ENCODE measurements around the gene NFIC. TPM values are rescaled to one million over a fixed set of nuclear protein-coding genes. Genes with fewer than 3 reads are reported as not detected.

Gene NFIC
- total RNA-seq, 1 experiment from 2014 or later = 75.6 TPM

GRCh38 chr19:3515891-3516422 lies 149.6 kb downstream of the NFIC start:
- TF ChIP-seq, protein P1, sequence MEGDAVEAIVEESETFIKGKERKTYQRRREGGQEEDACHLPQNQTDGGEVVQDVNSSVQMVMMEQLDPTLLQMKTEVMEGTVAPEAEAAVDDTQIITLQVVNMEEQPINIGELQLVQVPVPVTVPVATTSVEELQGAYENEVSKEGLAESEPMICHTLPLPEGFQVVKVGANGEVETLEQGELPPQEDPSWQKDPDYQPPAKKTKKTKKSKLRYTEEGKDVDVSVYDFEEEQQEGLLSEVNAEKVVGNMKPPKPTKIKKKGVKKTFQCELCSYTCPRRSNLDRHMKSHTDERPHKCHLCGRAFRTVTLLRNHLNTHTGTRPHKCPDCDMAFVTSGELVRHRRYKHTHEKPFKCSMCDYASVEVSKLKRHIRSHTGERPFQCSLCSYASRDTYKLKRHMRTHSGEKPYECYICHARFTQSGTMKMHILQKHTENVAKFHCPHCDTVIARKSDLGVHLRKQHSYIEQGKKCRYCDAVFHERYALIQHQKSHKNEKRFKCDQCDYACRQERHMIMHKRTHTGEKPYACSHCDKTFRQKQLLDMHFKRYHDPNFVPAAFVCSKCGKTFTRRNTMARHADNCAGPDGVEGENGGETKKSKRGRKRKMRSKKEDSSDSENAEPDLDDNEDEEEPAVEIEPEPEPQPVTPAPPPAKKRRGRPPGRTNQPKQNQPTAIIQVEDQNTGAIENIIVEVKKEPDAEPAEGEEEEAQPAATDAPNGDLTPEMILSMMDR (conservative IDR thresholded peaks at IDR 0.05) = no peak
- no peak for TF ChIP-seq EZH2 (IDR thresholded peaks at IDR 0.05; ENCODE audit: low read depth)
- Histone ChIP-seq H3K27me3 (ENCODE audit: insufficient read depth, low read depth) (no peaks in the 10 kb centered on the region), H3K9me3 (ENCODE audit: insufficient read depth, low read depth) (no peaks in the 10 kb centered on the region), H3K4me1 (replicated peaks; ENCODE audit: insufficient read depth) (no peaks in the 10 kb centered on the region), H3F3A (ENCODE audit: insufficient read depth, low read depth) (no peaks in the 10 kb centered on the region), H4K20me1 (ENCODE audit: insufficient read depth) (peaks cover 15% of the 10 kb centered on the region; the same call in 1 of the 2 replicates), H3K79me2 (ENCODE audit: low read depth) (peaks cover 41% of the 10 kb centered on the region; the same call in 1 of the 2 replicates), H2AFZ (no peak overlapping the region), H3K4me3 (no peak overlapping the region), H3K9me2 (ENCODE audit: insufficient read depth) (no peaks in the 10 kb centered on the region), H3K4me2 (no peak overlapping the region), H3K36me3 (ENCODE audit: low read depth) (no peaks in the 10 kb centered on the region), H3K27ac (no peak overlapping the region)
- DNase-seq = no peak
- POLR2A ChIA-PET (ENCODE audit: unreplicated experiment) = no interaction called here
- intact Hi-C loops (cut with micrococcal nuclease; ENCODE audit: unreplicated experiment) = no loop called here
- BruUV-seq (replicated peaks) = no TSS peak
- CTCF ChIA-PET = no interaction called here

DNA sequence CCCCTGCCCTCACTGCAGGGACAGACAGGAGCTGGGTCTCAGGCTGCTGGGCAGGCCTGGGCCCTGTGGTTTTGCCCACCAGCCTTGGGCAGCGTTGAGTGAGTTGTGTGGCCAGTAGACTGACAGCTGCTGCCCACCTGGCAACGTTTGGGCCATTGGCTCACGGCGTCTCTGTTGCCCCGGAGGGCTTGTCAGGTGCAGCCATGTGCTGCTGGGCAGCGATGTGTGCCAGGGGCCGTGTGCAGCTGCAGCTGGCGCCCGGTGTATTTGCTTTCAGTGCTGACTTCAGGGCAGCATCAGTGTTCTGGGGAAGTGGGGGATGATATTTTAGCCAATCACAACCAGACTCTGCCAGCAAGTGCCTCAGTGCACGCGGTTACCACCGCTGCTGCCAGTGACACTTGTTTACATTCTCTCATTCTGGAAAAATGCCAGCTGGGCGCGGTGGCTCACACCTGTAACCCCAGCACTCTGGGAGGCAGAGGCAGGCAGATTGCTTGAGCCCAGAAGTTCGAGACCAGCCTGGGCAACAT lies 150.4 kb downstream of the NFIC start:
- no TSS peak for BruUV-seq (replicated peaks)
- no peak overlapping the region for H3K4me3 ChIP-seq
- H3K4me1 ChIP-seq (replicated peaks; ENCODE audit: insufficient read depth) = no peaks in the 10 kb centered on the region
- intact Hi-C loops (cut with micrococcal nuclease; ENCODE audit: unreplicated experiment) = no loop called here
- no peaks in the 10 kb centered on the region for H3K27me3 ChIP-seq (ENCODE audit: insufficient read depth, low read depth)
- H3K79me2 ChIP-seq (ENCODE audit: low read depth) = peaks cover 34% of the 10 kb centered on the region; the same call in 1 of the 2 replicates
- H3K9me3 ChIP-seq (ENCODE audit: insufficient read depth, low read depth) = no peaks in the 10 kb centered on the region
- POLR2A ChIA-PET (ENCODE audit: unreplicated experiment) = no interaction called here
- H4K20me1 ChIP-seq (ENCODE audit: insufficient read depth) = peaks cover 15% of the 10 kb centered on the region; the same call in 1 of the 2 replicates
- no peak overlapping the region for H3K27ac ChIP-seq
- no peak overlapping the region for H3K4me2 ChIP-seq
- no peak for TF ChIP-seq EZH2 (IDR thresholded peaks at IDR 0.05; ENCODE audit: low read depth)
- TF ChIP-seq, protein P1 (conservative IDR thresholded peaks at IDR 0.05) = no peak
- H3F3A ChIP-seq (ENCODE audit: insufficient read depth, low read depth) = no peaks in the 10 kb centered on the region
- H2AFZ ChIP-seq = no peak overlapping the region
- CTCF ChIA-PET = no interaction called here
- DNase-seq = peak in 1 of 2 experiments; percentile 47
- H3K36me3 ChIP-seq (ENCODE audit: low read depth) = no peaks in the 10 kb centered on the region
- no peaks in the 10 kb centered on the region for H3K9me2 ChIP-seq (ENCODE audit: insufficient read depth)

GRCh38 chr19:3517638-3518037 lies 151.3 kb downstream of the NFIC start:
- H3K4me3 ChIP-seq = no peak overlapping the region
- no TSS peak for BruUV-seq (replicated peaks)
- POLR2A ChIA-PET (ENCODE audit: unreplicated experiment) = no interaction called here
- H3K9me3 ChIP-seq (ENCODE audit: insufficient read depth, low read depth) = no peaks in the 10 kb centered on the region
- H4K20me1 ChIP-seq (ENCODE audit: insufficient read depth) = peaks cover 9% of the 10 kb centered on the region; the same call in 1 of the 2 replicates
- no peaks in the 10 kb centered on the region for H3K4me1 ChIP-seq (replicated peaks; ENCODE audit: insufficient read depth)
- H3K79me2 ChIP-seq (ENCODE audit: low read depth) = peaks cover 27% of the 10 kb centered on the region; the same call in 1 of the 2 replicates
- H3K4me2 ChIP-seq = no peak overlapping the region
- H3K27ac ChIP-seq = no peak overlapping the region
- H3K9me2 ChIP-seq (ENCODE audit: insufficient read depth) = no peaks in the 10 kb centered on the region
- no peaks in the 10 kb centered on the region for H3K27me3 ChIP-seq (ENCODE audit: insufficient read depth, low read depth)
- no peaks in the 10 kb centered on the region for H3K36me3 ChIP-seq (ENCODE audit: low read depth)
- TF ChIP-seq, protein P1 (conservative IDR thresholded peaks at IDR 0.05) = no peak
- no peak for TF ChIP-seq EZH2 (IDR thresholded peaks at IDR 0.05; ENCODE audit: low read depth)
- H3F3A ChIP-seq (ENCODE audit: insufficient read depth, low read depth) = no peaks in the 10 kb centered on the region
- intact Hi-C loops (cut with micrococcal nuclease; ENCODE audit: unreplicated experiment) = no loop called here
- no peak overlapping the region for H2AFZ ChIP-seq
- CTCF ChIA-PET = no interaction called here
- no peak for DNase-seq
